ENCODE results near the gene SH2D5. TPM values are rescaled to one million over a fixed set of nuclear protein-coding genes. Genes with fewer than 3 reads are reported as not detected.

The SH2D5 gene
- total RNA-seq, 2 experiments from 2014 or later: 0.68 TPM; not detected in 1

DNA sequence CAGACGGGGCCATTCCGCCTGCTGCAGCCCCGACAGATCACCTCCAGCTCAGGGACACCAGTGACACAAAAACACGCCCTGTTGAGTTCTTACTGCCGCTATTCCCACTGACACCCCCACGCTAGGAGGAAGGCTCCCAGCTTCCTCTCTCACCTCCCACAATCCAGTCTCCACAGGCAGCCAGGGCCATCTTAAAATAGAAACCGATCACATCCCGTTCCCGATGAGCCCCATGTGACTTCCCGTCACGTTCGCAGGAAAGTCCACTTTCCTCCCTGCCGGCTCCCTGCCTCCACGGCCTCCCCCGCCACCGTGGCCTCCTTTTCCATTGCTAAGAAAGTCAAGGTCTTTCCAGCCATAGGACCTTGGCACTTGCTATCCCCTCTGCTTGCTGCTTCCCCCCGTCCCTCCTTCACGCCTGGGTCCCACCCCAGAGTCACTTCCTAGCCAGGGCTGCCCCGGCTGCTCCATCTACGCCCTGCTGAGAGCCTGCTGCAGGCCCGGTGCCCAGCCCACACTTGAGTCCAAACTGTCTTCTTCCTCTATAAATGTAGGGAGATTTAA is 47.3 kb downstream of the SH2D5 start:
- Histone ChIP-seq H3K4me2 (ENCODE audit: low read length) (no peak overlapping the region), H3K9me3 (ENCODE audit: low read length) (no peaks in the 10 kb centered on the region), H3K79me2 (ENCODE audit: insufficient read depth, low read depth, low read length) (no peaks in the 10 kb centered on the region), H3K9me2 (ENCODE audit: insufficient read depth, low read length) (no peaks in the 10 kb centered on the region), H4K20me1 (ENCODE audit: insufficient read depth, low read length) (no peaks in the 10 kb centered on the region), H2AFZ (ENCODE audit: low read length) (no peak overlapping the region), H3K36me3 (ENCODE audit: insufficient read depth, low read length) (no peaks in the 10 kb centered on the region), H3K4me3 (ENCODE audit: low read depth, low read length, poor library complexity, severe bottlenecking) (no peak overlapping the region), H3K4me1 (ENCODE audit: insufficient read depth, low read length, poor library complexity, severe bottlenecking) (peaks cover 14% of the 10 kb centered on the region), H3K27ac (ENCODE audit: low read depth, low read length, poor library complexity, severe bottlenecking) (no peak overlapping the region)
- ChIA-PET POLR2A (no interaction called here), CTCF (ENCODE audit: unreplicated experiment) (no interaction called here)
- no peak for DNase-seq (ENCODE audit: low spot score)
- TF ChIP-seq EZH2phosphoT487 (IDR thresholded peaks at IDR 0.05; ENCODE audit: borderline replicate concordance, low read depth, low read length): no peak
- TF ChIP-seq, protein P1, sequence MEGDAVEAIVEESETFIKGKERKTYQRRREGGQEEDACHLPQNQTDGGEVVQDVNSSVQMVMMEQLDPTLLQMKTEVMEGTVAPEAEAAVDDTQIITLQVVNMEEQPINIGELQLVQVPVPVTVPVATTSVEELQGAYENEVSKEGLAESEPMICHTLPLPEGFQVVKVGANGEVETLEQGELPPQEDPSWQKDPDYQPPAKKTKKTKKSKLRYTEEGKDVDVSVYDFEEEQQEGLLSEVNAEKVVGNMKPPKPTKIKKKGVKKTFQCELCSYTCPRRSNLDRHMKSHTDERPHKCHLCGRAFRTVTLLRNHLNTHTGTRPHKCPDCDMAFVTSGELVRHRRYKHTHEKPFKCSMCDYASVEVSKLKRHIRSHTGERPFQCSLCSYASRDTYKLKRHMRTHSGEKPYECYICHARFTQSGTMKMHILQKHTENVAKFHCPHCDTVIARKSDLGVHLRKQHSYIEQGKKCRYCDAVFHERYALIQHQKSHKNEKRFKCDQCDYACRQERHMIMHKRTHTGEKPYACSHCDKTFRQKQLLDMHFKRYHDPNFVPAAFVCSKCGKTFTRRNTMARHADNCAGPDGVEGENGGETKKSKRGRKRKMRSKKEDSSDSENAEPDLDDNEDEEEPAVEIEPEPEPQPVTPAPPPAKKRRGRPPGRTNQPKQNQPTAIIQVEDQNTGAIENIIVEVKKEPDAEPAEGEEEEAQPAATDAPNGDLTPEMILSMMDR (conservative IDR thresholded peaks at IDR 0.05; ENCODE audit: low read length): no peak
- intact Hi-C loops (cut with micrococcal nuclease; ENCODE audit: unreplicated experiment): no loop called here
- BruUV-seq (replicated peaks): no TSS peak

DNA sequence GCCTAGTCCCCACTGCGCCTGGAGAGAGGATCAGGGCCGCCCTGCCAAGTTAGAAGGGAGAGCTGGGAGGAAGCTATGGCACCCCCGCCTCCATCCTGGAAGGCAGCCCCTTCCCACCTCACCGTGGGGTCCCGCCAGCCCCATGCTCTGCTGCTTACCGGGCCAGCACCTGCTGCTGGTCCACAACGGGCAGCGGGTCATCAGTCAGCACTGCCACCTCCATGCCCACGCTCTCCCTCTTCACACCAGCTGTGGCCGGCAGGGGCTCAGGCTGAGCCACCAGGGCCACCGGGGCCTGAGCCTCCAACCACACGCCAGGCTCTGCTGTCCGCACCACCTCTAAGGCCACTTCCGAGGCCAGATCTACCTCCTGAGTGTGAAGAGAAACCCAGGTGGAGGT is 47.9 kb downstream of the SH2D5 start:
- H3K4me2 ChIP-seq (ENCODE audit: low read length): no peak overlapping the region
- H2AFZ ChIP-seq (ENCODE audit: low read length): no peak overlapping the region
- H3K36me3 ChIP-seq (ENCODE audit: insufficient read depth, low read length): no peaks in the 10 kb centered on the region
- ChIA-PET POLR2A (no interaction called here), CTCF (ENCODE audit: unreplicated experiment) (no interaction called here)
- no peaks in the 10 kb centered on the region for H3K79me2 ChIP-seq (ENCODE audit: insufficient read depth, low read depth, low read length)
- no TSS peak for BruUV-seq (replicated peaks)
- no peak overlapping the region for H3K4me3 ChIP-seq (ENCODE audit: low read depth, low read length, poor library complexity, severe bottlenecking)
- no peak overlapping the region for H3K27ac ChIP-seq (ENCODE audit: low read depth, low read length, poor library complexity, severe bottlenecking)
- H4K20me1 ChIP-seq (ENCODE audit: insufficient read depth, low read length): no peaks in the 10 kb centered on the region
- intact Hi-C loops (cut with micrococcal nuclease; ENCODE audit: unreplicated experiment): no loop called here
- no peaks in the 10 kb centered on the region for H3K9me2 ChIP-seq (ENCODE audit: insufficient read depth, low read length)
- TF ChIP-seq, protein P1 (conservative IDR thresholded peaks at IDR 0.05; ENCODE audit: low read length): no peak
- TF ChIP-seq EZH2phosphoT487 (IDR thresholded peaks at IDR 0.05; ENCODE audit: borderline replicate concordance, low read depth, low read length): no peak
- no peak for DNase-seq (ENCODE audit: low spot score)
- peaks cover 15% of the 10 kb centered on the region for H3K4me1 ChIP-seq (ENCODE audit: insufficient read depth, low read length, poor library complexity, severe bottlenecking)
- no peaks in the 10 kb centered on the region for H3K9me3 ChIP-seq (ENCODE audit: low read length)

DNA sequence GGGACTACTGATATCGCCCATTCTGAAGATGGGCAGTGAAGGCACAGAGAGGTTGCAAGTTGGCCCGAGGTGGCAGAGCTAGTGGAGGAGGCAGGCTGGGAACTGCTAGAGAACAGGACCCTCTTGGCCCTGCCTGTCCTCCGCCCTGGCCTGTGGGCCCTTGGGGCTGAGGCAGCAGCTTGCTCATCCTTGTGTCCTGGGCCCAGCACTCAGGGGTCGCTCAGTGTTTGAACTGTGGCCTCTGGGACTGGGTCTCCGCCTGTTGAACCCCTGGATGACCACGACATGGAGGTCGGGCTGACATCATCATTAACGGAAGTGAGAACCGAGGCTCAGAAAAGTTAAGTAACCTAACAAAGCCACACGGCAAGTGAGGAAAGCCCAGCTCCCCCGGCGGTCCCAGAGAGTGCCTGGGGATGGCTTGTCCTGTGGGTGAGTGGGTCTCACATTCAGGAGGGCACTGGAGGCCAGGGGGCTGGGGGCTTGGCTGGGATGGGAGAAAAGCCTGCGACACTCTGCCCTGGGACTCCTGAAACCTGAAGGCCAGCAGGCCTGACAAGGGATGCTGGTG is 48.4 kb downstream of the SH2D5 start:
- Histone ChIP-seq H3K4me3 (ENCODE audit: low read depth, low read length, poor library complexity, severe bottlenecking) (no peak overlapping the region), H3K79me2 (ENCODE audit: insufficient read depth, low read depth, low read length) (no peaks in the 10 kb centered on the region), H4K20me1 (ENCODE audit: insufficient read depth, low read length) (no peaks in the 10 kb centered on the region), H3K4me2 (ENCODE audit: low read length) (no peak overlapping the region), H3K9me2 (ENCODE audit: insufficient read depth, low read length) (no peaks in the 10 kb centered on the region), H2AFZ (ENCODE audit: low read length) (no peak overlapping the region), H3K4me1 (ENCODE audit: insufficient read depth, low read length, poor library complexity, severe bottlenecking) (peaks cover 21% of the 10 kb centered on the region), H3K27ac (ENCODE audit: low read depth, low read length, poor library complexity, severe bottlenecking) (no peak overlapping the region), H3K36me3 (ENCODE audit: insufficient read depth, low read length) (no peaks in the 10 kb centered on the region), H3K9me3 (ENCODE audit: low read length) (no peaks in the 10 kb centered on the region)
- no peak for DNase-seq (ENCODE audit: low spot score)
- no peak for TF ChIP-seq EZH2phosphoT487 (IDR thresholded peaks at IDR 0.05; ENCODE audit: borderline replicate concordance, low read depth, low read length)
- TF ChIP-seq, protein P1 (conservative IDR thresholded peaks at IDR 0.05; ENCODE audit: low read length): no peak
- CTCF ChIA-PET (ENCODE audit: unreplicated experiment): no interaction called here
- intact Hi-C loops (cut with micrococcal nuclease; ENCODE audit: unreplicated experiment): no loop called here
- no TSS peak for BruUV-seq (replicated peaks)
- POLR2A ChIA-PET: no interaction called here

Measured in OCI-LY7 (cell line).